ENCODE results near the gene ITPKA.

Gene ITPKA

GRCh38 chr15:41487802-41488201 is 5.9 kb upstream of the ITPKA start:
- no peak overlapping the region for H3K4me3 ChIP-seq (ENCODE audit: severe bottlenecking)
- no peaks in the 10 kb centered on the region for H3K9me3 ChIP-seq (ENCODE audit: severe bottlenecking)
- H3K36me3 ChIP-seq (ENCODE audit: low read depth) = no peaks in the 10 kb centered on the region
- ATAC-seq (ENCODE audit: low read depth) = no peak
- H3K4me1 ChIP-seq (ENCODE audit: insufficient read depth, poor library complexity, severe bottlenecking) = peaks cover 14% of the 10 kb centered on the region
- no peak for DNase-seq (ENCODE audit: low spot score)
- no peaks in the 10 kb centered on the region for H3K27me3 ChIP-seq (ENCODE audit: insufficient read depth, poor library complexity, severe bottlenecking)
- H3K27ac ChIP-seq (ENCODE audit: poor library complexity, severe bottlenecking) = no peak overlapping the region
- no peak for TF ChIP-seq CTCF (IDR thresholded peaks at IDR 0.05; ENCODE audit: poor library complexity, severe bottlenecking)

- Histone ChIP-seq H3K4me3 (ENCODE audit: severe bottlenecking) (no peak overlapping the region), H3K27me3 (ENCODE audit: insufficient read depth, poor library complexity, severe bottlenecking) (peaks cover 6% of the 10 kb centered on the region), H3K36me3 (ENCODE audit: low read depth) (no peaks in the 10 kb centered on the region), H3K4me1 (ENCODE audit: insufficient read depth, poor library complexity, severe bottlenecking) (peaks cover 15% of the 10 kb centered on the region), H3K9me3 (ENCODE audit: severe bottlenecking) (no peaks in the 10 kb centered on the region), H3K27ac (ENCODE audit: poor library complexity, severe bottlenecking) (peak overlapping the region; percentile 38)
- no peak for DNase-seq (ENCODE audit: low spot score)
- TF ChIP-seq CTCF (IDR thresholded peaks at IDR 0.05; ENCODE audit: poor library complexity, severe bottlenecking) = no peak
- no peak for ATAC-seq (ENCODE audit: low read depth)
These were observed 4.0 kb upstream of the ITPKA start for GRCh38 chr15:41489641-41490040.

GRCh38 chr15:41490355-41490754 is 3.3 kb upstream of the ITPKA start:
- no peak for DNase-seq (ENCODE audit: low spot score)
- Histone ChIP-seq H3K27ac (ENCODE audit: poor library complexity, severe bottlenecking) (peak overlapping the region; percentile 38), H3K27me3 (ENCODE audit: insufficient read depth, poor library complexity, severe bottlenecking) (peaks cover 11% of the 10 kb centered on the region), H3K36me3 (ENCODE audit: low read depth) (no peaks in the 10 kb centered on the region), H3K4me1 (ENCODE audit: insufficient read depth, poor library complexity, severe bottlenecking) (peaks cover 15% of the 10 kb centered on the region), H3K4me3 (ENCODE audit: severe bottlenecking) (no peak overlapping the region), H3K9me3 (ENCODE audit: severe bottlenecking) (no peaks in the 10 kb centered on the region)
- no peak for TF ChIP-seq CTCF (IDR thresholded peaks at IDR 0.05; ENCODE audit: poor library complexity, severe bottlenecking)
- ATAC-seq (ENCODE audit: low read depth) = peak; percentile 79

GRCh38 chr15:41491889-41492288 is 1.8 kb upstream of the ITPKA start:
- DNase-seq (ENCODE audit: low spot score) (no peak), ATAC-seq (ENCODE audit: low read depth) (no peak)
- Histone ChIP-seq H3K4me3 (ENCODE audit: severe bottlenecking) (no peak overlapping the region), H3K36me3 (ENCODE audit: low read depth) (no peaks in the 10 kb centered on the region), H3K27ac (ENCODE audit: poor library complexity, severe bottlenecking) (no peak overlapping the region), H3K9me3 (ENCODE audit: severe bottlenecking) (no peaks in the 10 kb centered on the region), H3K4me1 (ENCODE audit: insufficient read depth, poor library complexity, severe bottlenecking) (peaks cover 15% of the 10 kb centered on the region), H3K27me3 (ENCODE audit: insufficient read depth, poor library complexity, severe bottlenecking) (peaks cover 11% of the 10 kb centered on the region)
- no peak for TF ChIP-seq CTCF (IDR thresholded peaks at IDR 0.05; ENCODE audit: poor library complexity, severe bottlenecking)

- Histone ChIP-seq H3K27ac (ENCODE audit: poor library complexity, severe bottlenecking) (peak overlapping the region; percentile 42), H3K9me3 (ENCODE audit: severe bottlenecking) (no peaks in the 10 kb centered on the region), H3K36me3 (ENCODE audit: low read depth) (no peaks in the 10 kb centered on the region), H3K4me1 (ENCODE audit: insufficient read depth, poor library complexity, severe bottlenecking) (peaks cover 15% of the 10 kb centered on the region), H3K4me3 (ENCODE audit: severe bottlenecking) (peak overlapping the region; percentile 49), H3K27me3 (ENCODE audit: insufficient read depth, poor library complexity, severe bottlenecking) (peaks cover 11% of the 10 kb centered on the region)
- ATAC-seq (ENCODE audit: low read depth) = no peak; the same call in 2 of the 3 replicates
- no peak for TF ChIP-seq CTCF (IDR thresholded peaks at IDR 0.05; ENCODE audit: poor library complexity, severe bottlenecking)
- DNase-seq (ENCODE audit: low spot score) = no peak
These were observed 973 bp upstream of the ITPKA start for GRCh38 chr15:41492597-41493204.
